WTC11 (cell line): Measurements from ENCODE around the gene BAG1.

Experiments
- CBFB ChIP-seq: sonication (generic); formaldehyde crosslinking; IDR thresholded peaks from 2 replicates; pipeline ENCODE4 v1.8.1; 2022; ENCODE audit warnings: mild to moderate bottlenecking, low read depth, missing genetic modification reagents
- CREB1 ChIP-seq: sonication (generic); formaldehyde crosslinking; IDR thresholded peaks from 2 replicates; pipeline ENCODE4 v1.8.0; 2023; ENCODE audit warnings: mild to moderate bottlenecking, missing genetic modification reagents
- GABPB1 ChIP-seq: sonication (generic); formaldehyde crosslinking; IDR thresholded peaks from 2 replicates; pipeline ENCODE4 v1.8.1; 2023; ENCODE audit warnings: mild to moderate bottlenecking, missing genetic modification reagents
- NFATC4 ChIP-seq: fragments of 250-450 bp; sonication (Bioruptor Pico); IDR thresholded peaks from 2 replicates; pipeline ENCODE4 v1.9.0; 2021; ENCODE audit warnings: mild to moderate bottlenecking
- NR3C1 ChIP-seq: sonication (generic); formaldehyde crosslinking; conservative IDR thresholded peaks from 2 replicates; pipeline ENCODE4 v1.8.1; 2023; ENCODE audit warnings: low read depth, mild to moderate bottlenecking, missing genetic modification reagents
- TF ChIP-seq, protein P1 (sequence below): fragments of 200-600 bp; IDR thresholded peaks from 2 replicates; pipeline ENCODE4 v1.8.0; 2022; ENCODE audit warnings: antibody characterized with exemption
- TF ChIP-seq, protein P2 (sequence below): sonication (generic); formaldehyde crosslinking; conservative IDR thresholded peaks from 2 replicates; pipeline ENCODE4 v1.8.1; 2022; ENCODE audit warnings: mild to moderate bottlenecking, missing genetic modification reagents
- TF ChIP-seq, protein P3 (sequence below): sonication (generic); formaldehyde crosslinking; IDR thresholded peaks from 2 replicates; pipeline ENCODE4 v1.8.1; 2022; ENCODE audit warnings: mild to moderate bottlenecking, missing genetic modification reagents, moderate library complexity, borderline replicate concordance
- TF ChIP-seq, protein P4 (sequence below): fragments of 250-450 bp; sonication (Bioruptor Pico); IDR thresholded peaks from 2 replicates; pipeline ENCODE4 v2.1.2; 2022; ENCODE audit warnings: mild to moderate bottlenecking, moderate library complexity

DNA sequence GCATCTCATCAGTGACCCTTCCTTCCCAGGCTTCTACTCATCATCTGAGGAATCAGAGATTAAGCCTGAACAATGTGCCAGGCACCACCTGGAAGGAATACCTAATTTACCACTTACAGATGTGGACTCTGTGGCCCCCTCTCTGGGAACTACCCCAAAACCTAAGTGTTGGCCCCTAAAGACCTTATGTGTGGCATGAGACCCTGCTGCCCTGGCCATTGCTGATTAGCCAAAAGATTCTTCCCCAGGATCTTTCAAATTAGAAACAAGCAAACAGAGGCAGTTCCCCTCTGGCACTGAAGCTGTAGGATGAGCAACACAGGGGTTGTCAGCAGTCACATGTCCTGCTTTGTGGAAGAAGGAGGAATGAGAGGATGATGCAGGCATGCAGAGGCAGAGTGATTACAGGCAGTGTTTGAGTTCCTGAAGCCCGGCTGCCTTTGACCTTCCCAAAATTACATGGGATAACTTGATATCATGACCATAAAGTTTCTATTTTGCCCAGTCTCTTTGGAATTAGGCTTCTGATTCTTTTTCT lies 14.0 kb downstream of the BAG1 start:
- TF ChIP-seq NR3C1 (CRISPR knock-in tag): no peak
- TF ChIP-seq, protein P1, sequence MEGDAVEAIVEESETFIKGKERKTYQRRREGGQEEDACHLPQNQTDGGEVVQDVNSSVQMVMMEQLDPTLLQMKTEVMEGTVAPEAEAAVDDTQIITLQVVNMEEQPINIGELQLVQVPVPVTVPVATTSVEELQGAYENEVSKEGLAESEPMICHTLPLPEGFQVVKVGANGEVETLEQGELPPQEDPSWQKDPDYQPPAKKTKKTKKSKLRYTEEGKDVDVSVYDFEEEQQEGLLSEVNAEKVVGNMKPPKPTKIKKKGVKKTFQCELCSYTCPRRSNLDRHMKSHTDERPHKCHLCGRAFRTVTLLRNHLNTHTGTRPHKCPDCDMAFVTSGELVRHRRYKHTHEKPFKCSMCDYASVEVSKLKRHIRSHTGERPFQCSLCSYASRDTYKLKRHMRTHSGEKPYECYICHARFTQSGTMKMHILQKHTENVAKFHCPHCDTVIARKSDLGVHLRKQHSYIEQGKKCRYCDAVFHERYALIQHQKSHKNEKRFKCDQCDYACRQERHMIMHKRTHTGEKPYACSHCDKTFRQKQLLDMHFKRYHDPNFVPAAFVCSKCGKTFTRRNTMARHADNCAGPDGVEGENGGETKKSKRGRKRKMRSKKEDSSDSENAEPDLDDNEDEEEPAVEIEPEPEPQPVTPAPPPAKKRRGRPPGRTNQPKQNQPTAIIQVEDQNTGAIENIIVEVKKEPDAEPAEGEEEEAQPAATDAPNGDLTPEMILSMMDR: no peak
- TF ChIP-seq NFATC4: no peak
- TF ChIP-seq, protein P2, sequence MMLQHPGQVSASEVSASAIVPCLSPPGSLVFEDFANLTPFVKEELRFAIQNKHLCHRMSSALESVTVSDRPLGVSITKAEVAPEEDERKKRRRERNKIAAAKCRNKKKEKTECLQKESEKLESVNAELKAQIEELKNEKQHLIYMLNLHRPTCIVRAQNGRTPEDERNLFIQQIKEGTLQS (CRISPR knock-in tag): no peak
- TF ChIP-seq, protein P3, sequence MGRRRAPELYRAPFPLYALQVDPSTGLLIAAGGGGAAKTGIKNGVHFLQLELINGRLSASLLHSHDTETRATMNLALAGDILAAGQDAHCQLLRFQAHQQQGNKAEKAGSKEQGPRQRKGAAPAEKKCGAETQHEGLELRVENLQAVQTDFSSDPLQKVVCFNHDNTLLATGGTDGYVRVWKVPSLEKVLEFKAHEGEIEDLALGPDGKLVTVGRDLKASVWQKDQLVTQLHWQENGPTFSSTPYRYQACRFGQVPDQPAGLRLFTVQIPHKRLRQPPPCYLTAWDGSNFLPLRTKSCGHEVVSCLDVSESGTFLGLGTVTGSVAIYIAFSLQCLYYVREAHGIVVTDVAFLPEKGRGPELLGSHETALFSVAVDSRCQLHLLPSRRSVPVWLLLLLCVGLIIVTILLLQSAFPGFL (CRISPR knock-in tag): no peak
- TF ChIP-seq CREB1: no peak
- TF ChIP-seq CBFB (CRISPR knock-in tag): no peak
- TF ChIP-seq GABPB1 (CRISPR knock-in tag): no peak
- TF ChIP-seq, protein P4, sequence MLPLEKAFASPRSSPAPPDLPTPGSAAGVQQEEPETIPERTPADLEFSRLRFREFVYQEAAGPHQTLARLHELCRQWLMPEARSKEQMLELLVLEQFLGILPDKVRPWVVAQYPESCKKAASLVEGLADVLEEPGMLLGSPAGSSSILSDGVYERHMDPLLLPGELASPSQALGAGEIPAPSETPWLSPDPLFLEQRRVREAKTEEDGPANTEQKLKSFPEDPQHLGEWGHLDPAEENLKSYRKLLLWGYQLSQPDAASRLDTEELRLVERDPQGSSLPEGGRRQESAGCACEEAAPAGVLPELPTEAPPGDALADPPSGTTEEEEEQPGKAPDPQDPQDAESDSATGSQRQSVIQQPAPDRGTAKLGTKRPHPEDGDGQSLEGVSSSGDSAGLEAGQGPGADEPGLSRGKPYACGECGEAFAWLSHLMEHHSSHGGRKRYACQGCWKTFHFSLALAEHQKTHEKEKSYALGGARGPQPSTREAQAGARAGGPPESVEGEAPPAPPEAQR (CRISPR knock-in tag): no peak
